Measurements from ENCODE around the gene SYTL1.

The SYTL1 gene

GRCh38 chr1:27348861-27349783, 7.3 kb downstream of the SYTL1 start:
- DNase-seq: no peak

DNA sequence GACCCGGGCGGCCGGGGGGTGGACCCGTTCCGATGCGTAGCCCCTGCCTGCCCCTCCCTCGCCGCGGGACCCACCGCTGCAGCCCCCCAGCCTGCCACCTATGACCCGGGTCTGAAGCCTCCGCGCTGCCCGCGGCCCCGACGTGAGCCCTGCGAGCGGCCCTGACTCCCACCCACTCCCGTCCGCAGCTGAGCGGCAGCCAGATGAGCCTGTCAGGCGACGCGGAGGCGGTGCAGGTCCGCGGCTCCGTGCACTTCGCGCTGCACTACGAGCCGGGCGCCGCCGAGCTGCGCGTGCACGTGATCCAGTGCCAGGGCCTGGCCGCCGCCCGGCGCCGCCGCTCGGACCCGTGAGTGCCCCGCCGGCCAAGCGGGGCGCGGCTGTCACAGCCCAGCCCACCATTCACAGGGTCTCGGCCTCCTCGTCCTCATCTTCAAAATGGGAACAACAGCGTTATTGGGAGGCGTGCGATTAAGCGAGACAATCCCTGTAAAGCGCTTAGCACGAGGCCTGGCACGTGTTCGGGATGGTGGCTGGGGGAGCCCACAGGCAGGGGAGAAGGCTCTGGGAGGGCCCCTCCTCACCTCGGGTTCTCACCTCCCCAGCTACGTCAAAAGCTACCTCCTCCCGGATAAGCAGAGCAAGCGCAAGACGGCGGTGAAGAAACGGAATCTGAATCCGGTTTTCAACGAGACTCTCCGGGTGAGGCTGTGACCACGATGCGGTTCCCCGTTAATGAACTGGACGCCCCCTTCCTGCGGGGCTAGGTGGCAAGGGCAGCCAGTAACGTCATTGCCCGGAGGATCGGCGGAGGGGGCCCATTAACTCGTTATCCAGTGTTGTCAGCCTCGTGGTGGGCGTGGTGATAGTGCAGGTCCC, 8.2 kb downstream of the SYTL1 start:
- peak; percentile 61 for DNase-seq

DNA sequence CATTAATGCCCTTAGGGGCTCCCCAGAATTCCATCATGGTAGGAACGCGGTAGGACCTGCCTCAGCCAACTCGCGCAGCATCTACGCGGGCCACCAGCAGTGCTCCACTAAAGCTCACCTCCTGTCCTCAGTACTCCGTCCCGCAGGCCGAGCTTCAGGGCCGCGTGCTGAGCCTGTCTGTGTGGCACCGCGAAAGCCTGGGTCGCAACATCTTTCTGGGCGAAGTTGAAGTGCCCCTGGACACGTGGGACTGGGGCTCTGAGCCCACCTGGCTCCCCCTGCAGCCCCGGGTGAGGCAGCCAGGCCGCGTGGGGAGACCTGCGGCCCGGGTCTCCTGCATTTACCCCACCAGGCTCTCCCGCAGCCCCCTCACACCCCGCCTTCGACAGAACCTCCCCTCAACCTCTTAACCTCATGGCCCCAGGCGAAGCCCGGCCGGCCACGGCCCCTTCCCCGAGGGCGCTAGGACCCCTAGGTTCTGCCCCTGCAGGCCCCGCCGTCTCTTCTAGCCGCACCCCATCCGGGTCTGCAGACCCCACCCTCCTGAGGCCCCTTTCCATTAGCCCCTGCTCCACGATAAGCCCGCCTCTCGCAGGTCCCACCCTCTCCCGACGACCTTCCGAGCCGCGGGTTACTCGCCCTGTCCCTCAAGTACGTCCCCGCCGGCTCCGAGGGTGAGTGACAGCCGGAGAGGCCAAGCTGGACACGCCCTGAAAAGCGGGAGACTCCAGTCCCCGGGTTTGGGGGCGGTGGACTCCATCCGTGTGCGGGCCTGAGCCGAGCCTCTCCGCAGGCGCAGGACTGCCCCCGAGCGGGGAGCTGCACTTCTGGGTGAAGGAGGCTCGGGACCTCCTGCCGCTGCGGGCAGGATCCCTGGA, 9.1 kb downstream of the SYTL1 start:
- DNase-seq: peak; percentile 28

DNA sequence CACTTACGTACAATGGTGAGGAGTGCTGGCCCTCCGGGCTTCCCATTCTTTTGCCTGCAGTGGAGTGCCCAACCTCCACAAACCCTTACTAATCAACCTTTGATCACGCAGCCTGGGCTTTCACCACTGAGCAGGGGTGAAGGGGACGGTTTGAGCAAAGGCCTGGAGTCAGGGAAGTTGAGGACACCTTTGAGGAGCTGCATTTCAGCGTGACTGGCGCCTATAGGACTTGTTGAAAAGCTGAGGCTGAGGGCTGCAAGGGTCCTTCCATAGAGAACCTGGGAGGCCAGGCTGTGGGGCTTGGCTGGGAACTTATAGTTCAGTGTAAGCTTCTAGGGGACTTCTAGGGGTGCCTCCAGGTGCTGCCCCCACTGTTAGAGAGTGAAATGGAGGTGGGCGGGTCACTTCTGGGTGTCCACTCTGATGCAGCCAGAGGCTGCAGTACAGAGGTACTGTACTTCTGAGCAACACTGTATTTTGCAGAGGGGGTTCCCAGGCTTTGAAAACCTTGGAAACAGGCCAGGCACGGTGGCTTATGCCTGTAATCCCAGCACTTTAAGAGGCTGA, 9.8 kb downstream of the SYTL1 start:
- no peak for DNase-seq

- no peak for DNase-seq
Observed at GRCh38 chr1:27353166-27353565, 11.3 kb downstream of the SYTL1 start.

DNA sequence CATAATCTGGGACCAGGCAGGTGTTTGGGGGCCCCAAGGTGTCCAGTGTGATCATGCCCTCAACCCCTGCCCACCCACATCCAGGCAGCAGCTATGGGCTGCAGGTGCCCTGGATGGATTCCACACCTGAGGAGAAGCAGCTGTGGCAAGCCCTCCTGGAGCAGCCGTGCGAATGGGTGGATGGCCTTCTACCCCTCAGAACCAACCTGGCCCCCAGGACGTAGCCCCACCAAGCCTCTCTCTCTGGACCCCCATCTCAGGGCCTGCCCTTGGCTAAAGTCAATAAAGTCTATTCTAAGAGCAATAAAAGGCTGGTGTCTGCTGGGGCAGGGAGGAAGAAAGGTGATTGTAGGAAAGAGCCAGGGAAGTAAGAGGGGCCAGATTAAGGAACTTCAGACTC, 11.8 kb downstream of the SYTL1 start:
- no peak for DNase-seq

GRCh38 chr1:27355683-27356082, 13.9 kb downstream of the SYTL1 start:
- no peak for DNase-seq

GRCh38 chr1:27356277-27356618, 14.4 kb downstream of the SYTL1 start:
- no peak for DNase-seq

GRCh38 chr1:27356619-27357280, 14.9 kb downstream of the SYTL1 start:
- no peak for DNase-seq

DNA sequence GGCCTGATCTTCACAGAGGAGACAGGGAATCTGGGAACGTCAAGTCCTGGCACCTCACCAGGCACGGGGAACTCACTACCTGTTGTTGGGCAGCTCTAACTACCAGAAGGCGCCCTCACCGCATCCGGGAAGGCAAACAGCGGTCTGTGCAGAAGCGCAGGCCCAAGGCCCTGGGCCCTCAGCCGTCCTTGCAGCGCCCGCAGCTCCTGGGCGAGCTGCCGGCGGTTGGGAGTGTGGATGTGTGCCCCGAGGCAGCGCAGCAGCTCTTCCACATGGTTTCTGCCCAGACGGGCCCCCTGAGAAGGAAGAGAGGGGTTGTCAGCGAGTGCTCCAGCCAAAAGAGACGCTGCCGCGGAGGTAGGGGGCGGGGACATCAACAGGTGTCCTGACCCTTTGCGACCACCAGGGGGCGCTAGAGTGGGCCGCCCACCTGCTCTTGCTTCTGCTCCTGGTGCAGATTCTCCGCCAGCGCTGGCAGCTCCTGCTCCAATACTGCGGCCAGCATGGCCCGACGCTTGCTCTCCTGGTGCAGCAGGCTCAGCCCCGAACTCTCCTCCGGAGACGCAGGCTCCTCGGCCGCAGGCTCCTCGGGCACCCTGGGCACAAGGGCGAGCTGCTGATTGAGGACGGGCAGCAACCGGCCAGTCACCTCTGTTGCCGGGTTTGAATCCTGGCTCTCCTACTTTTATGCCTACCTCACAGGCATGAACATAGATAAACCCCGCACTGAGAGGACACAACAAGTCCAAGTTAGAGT, 15.6 kb downstream of the SYTL1 start:
- peak; percentile 52 for DNase-seq

GRCh38 chr1:27358038-27358927, 16.5 kb downstream of the SYTL1 start:
- no peak for DNase-seq

DNA sequence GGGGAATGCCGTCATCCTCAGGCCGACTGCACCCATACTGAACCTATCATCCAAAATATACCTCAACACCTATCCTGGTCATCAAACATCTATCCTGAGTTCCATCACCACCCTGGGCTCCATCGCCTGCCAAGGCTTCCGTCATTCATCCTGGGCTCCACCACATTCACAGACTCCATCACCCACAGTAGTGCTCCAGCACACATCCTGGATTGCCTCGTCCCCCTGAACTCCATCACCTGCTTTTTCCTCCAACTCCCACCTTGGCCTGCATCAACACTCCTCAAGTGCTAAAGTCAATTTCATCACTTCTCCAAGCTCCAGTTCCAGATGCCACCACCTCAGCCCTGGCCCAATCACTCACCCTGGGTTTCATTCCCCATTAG, 17.1 kb downstream of the SYTL1 start:
- DNase-seq: no peak

GRCh38 chr1:27359822-27360158, 18.0 kb downstream of the SYTL1 start:
- no peak for DNase-seq

DNA sequence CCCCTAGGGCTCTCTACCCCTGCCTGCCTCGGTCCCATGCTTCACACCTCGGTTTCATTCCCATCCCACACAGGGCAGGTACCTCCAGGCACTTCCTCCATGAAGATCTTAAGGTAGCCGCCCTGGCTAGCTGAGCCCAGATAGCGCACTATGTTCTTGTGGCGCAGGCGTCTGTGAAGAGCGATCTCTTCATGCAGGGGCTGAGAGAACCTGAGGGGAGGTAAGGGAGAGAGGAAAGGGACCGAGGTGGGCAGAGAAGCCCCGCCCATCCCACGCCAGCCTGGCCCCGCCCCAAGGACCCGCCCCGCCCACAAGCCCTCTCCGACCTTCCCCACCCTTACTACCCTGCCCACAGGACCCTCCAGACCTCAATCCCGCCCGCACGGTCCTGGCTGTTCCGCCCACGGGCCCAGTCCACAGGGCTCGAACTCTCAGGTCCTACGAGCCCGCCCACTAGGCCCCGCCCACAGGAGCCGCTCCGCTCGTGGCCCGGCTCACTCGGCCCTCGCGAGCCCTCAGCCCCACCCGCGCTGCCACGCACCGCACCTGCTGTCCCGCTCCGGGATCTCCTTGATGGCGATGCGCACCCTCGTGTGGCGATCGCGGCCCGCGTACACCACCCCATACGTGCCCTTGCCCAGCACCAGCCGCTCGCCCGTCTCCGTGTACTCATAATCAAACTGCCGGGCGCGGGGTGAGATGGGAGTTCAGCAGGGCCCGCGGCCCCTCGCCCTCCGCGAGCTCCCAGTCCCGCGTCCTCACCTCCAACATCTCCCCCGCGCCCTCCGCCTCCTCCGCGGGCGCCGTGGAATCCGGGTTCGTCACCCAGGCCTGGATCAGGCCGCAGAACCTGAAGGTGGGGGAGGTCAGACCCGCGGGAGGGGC, 18.6 kb downstream of the SYTL1 start:
- no peak for DNase-seq

DNA sequence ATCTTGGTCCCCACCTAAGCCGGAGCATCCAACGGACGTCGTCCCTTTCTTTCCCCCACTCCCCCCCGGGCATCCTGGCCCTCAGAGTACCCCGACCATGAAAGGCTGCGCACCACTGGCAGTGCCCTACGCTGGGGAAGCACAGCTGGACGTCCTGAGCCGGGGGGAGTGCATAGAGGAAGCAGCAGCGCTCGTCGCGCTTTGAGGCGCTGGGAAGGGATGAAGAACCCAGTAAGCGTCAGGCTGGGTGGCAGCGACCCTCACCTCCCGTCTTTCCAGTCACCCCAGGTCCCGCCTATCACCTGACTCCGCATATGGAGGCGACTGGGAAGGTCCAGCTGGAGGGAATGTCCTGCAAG, 19.2 kb downstream of the SYTL1 start:
- no peak for DNase-seq

DNA sequence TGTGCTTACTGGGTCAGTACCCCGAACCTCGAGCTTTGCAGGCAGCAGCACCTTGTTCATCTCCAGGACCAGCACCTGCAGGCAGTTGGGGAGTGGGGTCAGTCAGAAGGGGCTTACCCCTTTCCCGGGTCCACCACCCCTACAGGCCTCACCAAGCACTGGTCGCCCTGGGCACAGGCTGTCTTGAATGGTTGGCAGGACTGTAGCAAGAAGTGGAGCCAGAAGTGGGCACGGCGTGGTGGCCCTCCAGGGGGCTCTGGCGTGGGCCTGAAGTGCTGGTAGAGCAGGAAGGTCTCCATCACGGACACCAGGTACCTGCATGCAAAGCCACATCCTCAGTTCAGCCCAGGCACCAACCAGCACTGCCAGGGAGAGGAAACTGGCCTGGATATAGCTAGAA, 19.7 kb downstream of the SYTL1 start:
- no peak for DNase-seq

DNA sequence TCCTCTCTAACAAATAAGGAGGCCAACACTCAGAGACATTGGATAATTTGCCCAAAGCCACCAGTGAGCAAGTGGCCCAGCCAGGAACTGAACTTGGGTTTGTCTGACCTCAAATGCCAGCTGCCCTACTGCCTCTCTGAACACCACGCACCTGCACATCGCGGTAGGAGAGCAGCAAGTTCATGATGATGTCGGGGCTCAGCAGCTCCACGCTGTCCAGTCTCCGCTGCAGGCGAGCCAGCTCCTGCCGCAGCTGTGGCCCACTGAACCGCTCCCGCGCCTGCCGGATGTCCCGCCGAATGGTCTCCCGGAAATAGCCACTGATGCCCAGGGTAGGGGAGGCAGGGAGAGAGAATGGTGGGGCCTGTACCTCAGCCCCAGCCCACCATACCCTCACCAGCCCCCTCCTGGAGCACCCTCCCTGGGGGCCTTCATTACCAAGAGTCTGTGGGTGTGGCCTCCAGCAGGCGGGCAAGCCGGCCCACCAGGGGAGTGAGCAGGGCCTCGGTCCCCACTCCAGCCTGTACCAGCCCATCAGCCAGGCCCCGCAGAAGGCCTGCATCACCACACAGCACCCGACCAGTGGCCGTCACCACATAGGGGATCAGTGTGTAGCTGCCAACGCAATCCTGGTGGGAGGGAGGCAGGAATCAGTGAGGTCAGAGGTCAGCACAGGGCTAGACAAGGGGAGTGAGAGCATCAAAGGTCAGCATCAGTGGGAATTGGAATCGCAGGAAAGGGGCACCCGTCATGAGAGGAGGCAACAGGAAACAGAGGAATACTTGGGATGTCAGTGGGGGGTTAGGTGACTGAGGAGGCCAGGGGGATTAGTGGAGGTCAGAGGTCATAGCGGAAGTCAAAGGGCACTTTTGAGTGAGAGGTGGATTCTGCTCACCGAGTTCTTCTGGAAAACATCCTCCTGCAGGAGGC, 22.2 kb downstream of the SYTL1 start:
- DNase-seq: no peak

DNA sequence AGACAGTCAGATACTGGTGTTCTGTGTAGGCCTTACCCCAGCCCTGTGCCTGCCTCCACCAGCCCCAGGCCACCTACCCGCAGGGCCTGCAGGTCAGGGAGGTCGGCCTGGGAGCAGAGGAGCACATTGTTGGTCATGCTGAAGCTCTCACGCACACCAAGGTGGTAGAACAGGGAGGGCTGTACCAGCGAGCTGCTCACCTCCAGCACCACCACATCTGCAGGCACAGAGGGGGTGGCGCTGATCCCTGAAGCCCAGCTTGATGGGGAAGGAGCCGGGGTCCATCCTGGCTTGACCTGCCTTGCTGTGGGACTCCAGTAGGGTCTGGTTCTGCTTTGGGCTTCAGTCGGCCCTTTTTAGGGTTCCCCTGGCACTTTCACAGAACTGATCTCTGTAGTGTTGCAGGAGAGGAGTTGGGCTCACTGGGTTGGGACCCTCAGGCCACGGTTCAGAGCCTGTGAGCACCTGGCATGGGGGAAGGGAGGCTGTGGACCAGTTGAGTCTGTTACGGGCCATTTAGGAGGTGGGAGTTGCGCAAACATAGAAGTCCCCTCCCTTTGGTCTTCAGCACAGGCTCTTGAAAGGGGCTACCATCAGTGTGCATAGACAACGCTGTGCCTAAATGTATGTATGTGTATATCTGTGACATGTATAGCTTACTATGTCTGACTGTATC, 23.0 kb downstream of the SYTL1 start:
- DNase-seq: no peak
